Spinal cord (tissue), 10 donors: ENCODE measurements around the gene CD99. TPM values are rescaled to one million over a fixed set of nuclear protein-coding genes. Genes with fewer than 3 reads are reported as not detected.

Source experiments
- DNase-seq, 6 donors: peaks; one replicate each; pipeline versions ENCODE4 v3.0.0 to v3.0.0-alpha.2; 2013 to 2015; ENCODE audit warnings: low spot score in 6 of 6, low read depth in 4 of 6
- H3K27ac ChIP-seq: one replicate; pipeline ENCODE4 v1.5.1; 2013; ENCODE audit warnings: low read depth, low read length, control low read depth
- H3K27me3 ChIP-seq: one replicate; pipeline ENCODE4 v1.6.1; 2013; ENCODE audit warnings: low read length; ENCODE audit not compliant: control insufficient read depth, insufficient read depth
- H3K36me3 ChIP-seq: one replicate; pipeline ENCODE4 v1.6.1; 2013; ENCODE audit warnings: low read length; ENCODE audit not compliant: control insufficient read depth, insufficient read depth
- H3K4me1 ChIP-seq: one replicate; pipeline ENCODE4 v1.6.1; 2013; ENCODE audit warnings: low read length; ENCODE audit not compliant: control insufficient read depth, insufficient read depth
- H3K4me3 ChIP-seq: one replicate; pipeline ENCODE4 v1.5.1; 2013; ENCODE audit warnings: low read depth, low read length, control low read depth
- H3K9me3 ChIP-seq: one replicate; pipeline ENCODE4 v1.6.1; 2013; ENCODE audit warnings: low read length; ENCODE audit not compliant: control insufficient read depth, insufficient read depth
- WGBS: methylation state at CpG from one replicate; pipeline ENCODE4 v1.1.5; 2013; ENCODE audit warnings: missing lambda C conversion rate; ENCODE audit not compliant: insufficient coverage; 5-methylcytosine and 5-hydroxymethylcytosine counted together
- polyA plus RNA-seq, 2 donors: library from polyadenylated mRNA; unstranded; fragments of 120-200 nt; gene quantifications; one replicate each; pipeline ENCODE4 v1.2.1, GENCODE V29; 2013; ENCODE audit not compliant: insufficient read length in 2 of 2
- total RNA-seq, 2 donors: library from RNA; depleted of rRNA in 1 of 2; stranded (reverse); fragments of 120-200 nt in 1 of 2; fragments of >200 nt in 1 of 2; gene quantifications; one replicate each; pipeline versions ENCODE4 v1.2.3 to v1.2.4, GENCODE V29; 2013 to 2014
- donor health status: healthy.

CD99 gene
- total and polyA plus RNA-seq, 4 donors = 66.5 to 590 (median 370) TPM

- DNase-seq = no peak
- no peak overlapping the region for H3K4me3 ChIP-seq
- peaks cover 36% of the 10 kb centered on the region for H3K4me1 ChIP-seq
- no peak overlapping the region for H3K27ac ChIP-seq
- H3K9me3 ChIP-seq = no peaks in the 10 kb centered on the region
- peaks cover 2% of the 10 kb centered on the region for H3K36me3 ChIP-seq
- peaks cover 17% of the 10 kb centered on the region for H3K27me3 ChIP-seq
- WGBS = 40% methylated on average over 2 of the region's 8 CpGs
Observed at GRCh38 chrX:2696698-2697215, 5.7 kb downstream of the CD99 start.

- 45% methylated on average over 7 of the region's 7 CpGs for WGBS
- no peak overlapping the region for H3K27ac ChIP-seq
- H3K27me3 ChIP-seq = peaks cover 12% of the 10 kb centered on the region
- no peak overlapping the region for H3K4me3 ChIP-seq
- peaks cover 31% of the 10 kb centered on the region for H3K4me1 ChIP-seq
- no peak for DNase-seq
- no peaks in the 10 kb centered on the region for H3K9me3 ChIP-seq
- peaks cover 2% of the 10 kb centered on the region for H3K36me3 ChIP-seq
Observed at GRCh38 chrX:2697306-2697705, 6.2 kb downstream of the CD99 start.

- H3K36me3 ChIP-seq = peaks cover 2% of the 10 kb centered on the region
- H3K9me3 ChIP-seq = no peaks in the 10 kb centered on the region
- WGBS = 75% methylated on average over 5 of the region's 9 CpGs
- peaks cover 7% of the 10 kb centered on the region for H3K27me3 ChIP-seq
- DNase-seq = no peak
- H3K4me3 ChIP-seq = no peak overlapping the region
- H3K27ac ChIP-seq = no peak overlapping the region
- peaks cover 28% of the 10 kb centered on the region for H3K4me1 ChIP-seq
Observed at GRCh38 chrX:2697741-2698299, 6.7 kb downstream of the CD99 start.

- Histone ChIP-seq H3K9me3 (no peaks in the 10 kb centered on the region), H3K27ac (no peak overlapping the region), H3K4me3 (no peak overlapping the region), H3K4me1 (peaks cover 26% of the 10 kb centered on the region), H3K27me3 (peaks cover 1% of the 10 kb centered on the region), H3K36me3 (peaks cover 2% of the 10 kb centered on the region)
- WGBS = 96% methylated on average over 3 of the region's 5 CpGs
- DNase-seq = no peak
Observed at GRCh38 chrX:2698604-2699003, 7.5 kb downstream of the CD99 start.

- peaks cover 2% of the 10 kb centered on the region for H3K36me3 ChIP-seq
- peaks cover 29% of the 10 kb centered on the region for H3K4me1 ChIP-seq
- no peak overlapping the region for H3K27ac ChIP-seq
- no peaks in the 10 kb centered on the region for H3K9me3 ChIP-seq
- whole genome bisulfite sequencing = 92% methylated on average over 4 of the region's 4 CpGs
- no peak for DNase-seq
- H3K27me3 ChIP-seq = peaks cover 6% of the 10 kb centered on the region
- no peak overlapping the region for H3K4me3 ChIP-seq
Observed at GRCh38 chrX:2699959-2700358, 8.9 kb downstream of the CD99 start.

- peaks cover 6% of the 10 kb centered on the region for H3K27me3 ChIP-seq
- H3K9me3 ChIP-seq = no peaks in the 10 kb centered on the region
- peaks cover 2% of the 10 kb centered on the region for H3K36me3 ChIP-seq
- no peak for DNase-seq
- H3K4me3 ChIP-seq = no peak overlapping the region
- H3K4me1 ChIP-seq = peaks cover 27% of the 10 kb centered on the region
- WGBS = 96% methylated on average over 9 of the region's 9 CpGs
- no peak overlapping the region for H3K27ac ChIP-seq
Observed at GRCh38 chrX:2700405-2701320, 9.6 kb downstream of the CD99 start.

GRCh38 chrX:2701600-2701999 lies 10.5 kb downstream of the CD99 start:
- no peak for DNase-seq
- Histone ChIP-seq H3K4me3 (no peak overlapping the region), H3K36me3 (peaks cover 2% of the 10 kb centered on the region), H3K27ac (no peak overlapping the region), H3K27me3 (peaks cover 6% of the 10 kb centered on the region), H3K9me3 (no peaks in the 10 kb centered on the region), H3K4me1 (peaks cover 37% of the 10 kb centered on the region)
- WGBS = 76% methylated on average over 6 of the region's 6 CpGs

- Histone ChIP-seq H3K4me1 (peaks cover 52% of the 10 kb centered on the region), H3K27ac (no peak overlapping the region), H3K36me3 (peaks cover 2% of the 10 kb centered on the region), H3K9me3 (no peaks in the 10 kb centered on the region), H3K4me3 (no peak overlapping the region), H3K27me3 (peaks cover 9% of the 10 kb centered on the region)
- peak in 2 of 6 donors; percentile 53 to 57 for DNase-seq
- WGBS = 46% methylated on average over 8 of the region's 14 CpGs
Observed at GRCh38 chrX:2703991-2704369, 12.9 kb downstream of the CD99 start.

- peak in 2 of 6 donors; percentile 66 to 84 for DNase-seq
- Histone ChIP-seq H3K9me3 (no peaks in the 10 kb centered on the region), H3K4me1 (peaks cover 58% of the 10 kb centered on the region), H3K27ac (no peak overlapping the region), H3K36me3 (no peaks in the 10 kb centered on the region), H3K4me3 (no peak overlapping the region), H3K27me3 (peaks cover 9% of the 10 kb centered on the region)
- 26% methylated on average over 7 of the region's 18 CpGs for WGBS
Observed at GRCh38 chrX:2705046-2705832, 14.1 kb downstream of the CD99 start.
